B cell (primary cell): ENCODE results near the gene EIF4A2.

Source experiments
- CTCF ChIP-seq: fragments of 200-600 bp; IDR thresholded peaks from one replicate; pipeline ENCODE4 v1.8.0; 2022; ENCODE audit warnings: antibody characterized with exemption, mild to moderate bottlenecking
- EZH2 ChIP-seq: IDR thresholded peaks from 2 replicates; pipeline ENCODE4 v1.6.1; 2012; ENCODE audit warnings: borderline replicate concordance, low read depth, mild to moderate bottlenecking, moderate library complexity, low read length; ENCODE audit not compliant: insufficient read depth, poor library complexity, severe bottlenecking

GRCh38 chr3:186750316-186750715 is 33.1 kb upstream of the EIF4A2 start:
- TF ChIP-seq CTCF (no peak), EZH2 (no peak)
